Subcutaneous adipose tissue (tissue), 4 donors: Measurements from ENCODE around the gene PRDX1. TPM values are rescaled to one million over a fixed set of nuclear protein-coding genes. Genes with fewer than 3 reads are reported as not detected.

Experiments
- CTCF ChIP-seq: fragments of 450-650 bp; IDR thresholded peaks from one replicate; pipeline ENCODE4 v1.5.1; 2016; ENCODE audit warnings: low read depth, mild to moderate bottlenecking, control low read depth, antibody characterized with exemption, moderate library complexity
- total RNA-seq, 4 donors: library from RNA; depleted of rRNA; stranded (reverse); fragments of >200 nt; gene quantifications; one replicate each; pipeline ENCODE4 v1.1.0, GENCODE V29; 2016

Gene PRDX1
- total RNA-seq, 4 donors from 2014 or later = 159 to 328 (median 216) TPM

DNA sequence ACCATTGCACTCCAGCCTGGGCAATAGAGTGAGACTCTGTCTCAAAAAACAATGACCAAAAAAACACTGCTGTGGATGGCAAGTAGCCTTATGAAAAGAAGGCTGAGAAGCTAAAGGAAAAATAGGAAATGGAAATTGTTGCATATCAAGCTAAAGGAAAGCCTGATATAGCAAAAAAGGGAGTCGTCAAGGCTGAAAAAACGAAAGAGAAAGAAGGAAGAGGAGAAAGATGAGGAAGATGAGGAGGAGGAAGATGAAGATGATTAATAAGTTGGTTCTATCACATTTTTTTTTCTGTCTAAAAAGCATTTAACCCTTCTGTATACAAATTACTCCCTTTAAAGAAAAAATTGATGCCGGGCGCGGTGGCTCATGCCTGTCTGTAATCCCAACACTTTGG, 10.2 kb upstream of the PRDX1 start:
- no peak for TF ChIP-seq CTCF

DNA sequence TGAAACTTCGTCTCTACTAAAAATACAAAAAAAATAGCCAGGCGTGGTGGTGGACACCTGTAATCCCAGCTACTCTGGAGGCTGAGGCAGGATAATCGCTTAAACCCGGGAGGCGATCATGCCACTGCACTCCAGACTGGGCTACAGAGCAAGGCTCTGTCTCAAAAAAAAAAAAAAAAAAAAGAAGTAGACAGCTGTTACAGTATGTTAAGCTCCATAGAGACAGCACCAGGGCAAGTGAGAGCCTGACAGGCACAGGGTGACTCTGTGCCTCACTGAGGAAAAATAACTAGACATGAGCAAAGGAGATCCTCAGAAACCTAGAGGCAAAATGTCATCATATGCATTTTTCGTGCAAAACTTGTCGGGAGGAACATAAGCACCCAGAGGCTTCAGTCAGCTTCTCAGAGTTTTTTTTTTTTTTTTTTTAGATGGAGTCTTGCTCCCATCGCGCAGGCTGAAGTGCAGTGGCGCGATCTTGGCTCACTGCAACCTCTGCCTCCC, 9.0 kb upstream of the PRDX1 start:
- no peak for TF ChIP-seq CTCF

DNA sequence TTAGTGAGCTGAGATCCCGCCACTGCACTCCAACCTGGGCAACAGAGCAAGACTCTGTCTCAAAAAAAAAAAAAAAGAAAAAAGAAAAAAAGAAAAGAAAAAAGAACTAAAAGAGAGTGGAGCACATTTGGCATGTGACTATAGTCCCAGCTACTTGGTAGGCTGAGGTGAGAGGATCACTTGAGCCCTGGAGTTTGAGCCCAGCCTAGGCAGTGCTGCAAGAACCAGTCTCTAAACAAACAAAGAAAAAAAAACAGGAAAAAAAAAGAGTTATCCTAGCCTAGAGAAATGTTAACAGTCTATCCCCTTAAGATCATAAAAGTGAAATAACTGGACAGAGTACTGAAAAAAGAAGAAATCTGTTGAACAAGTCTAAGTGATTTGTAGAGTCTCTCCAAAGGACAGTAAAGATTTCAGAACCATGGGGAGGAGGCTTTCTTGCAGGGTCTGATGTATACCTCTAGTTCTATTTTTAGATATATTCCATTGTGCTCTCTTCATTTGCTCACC, 4.5 kb upstream of the PRDX1 start:
- TF ChIP-seq CTCF = no peak

DNA sequence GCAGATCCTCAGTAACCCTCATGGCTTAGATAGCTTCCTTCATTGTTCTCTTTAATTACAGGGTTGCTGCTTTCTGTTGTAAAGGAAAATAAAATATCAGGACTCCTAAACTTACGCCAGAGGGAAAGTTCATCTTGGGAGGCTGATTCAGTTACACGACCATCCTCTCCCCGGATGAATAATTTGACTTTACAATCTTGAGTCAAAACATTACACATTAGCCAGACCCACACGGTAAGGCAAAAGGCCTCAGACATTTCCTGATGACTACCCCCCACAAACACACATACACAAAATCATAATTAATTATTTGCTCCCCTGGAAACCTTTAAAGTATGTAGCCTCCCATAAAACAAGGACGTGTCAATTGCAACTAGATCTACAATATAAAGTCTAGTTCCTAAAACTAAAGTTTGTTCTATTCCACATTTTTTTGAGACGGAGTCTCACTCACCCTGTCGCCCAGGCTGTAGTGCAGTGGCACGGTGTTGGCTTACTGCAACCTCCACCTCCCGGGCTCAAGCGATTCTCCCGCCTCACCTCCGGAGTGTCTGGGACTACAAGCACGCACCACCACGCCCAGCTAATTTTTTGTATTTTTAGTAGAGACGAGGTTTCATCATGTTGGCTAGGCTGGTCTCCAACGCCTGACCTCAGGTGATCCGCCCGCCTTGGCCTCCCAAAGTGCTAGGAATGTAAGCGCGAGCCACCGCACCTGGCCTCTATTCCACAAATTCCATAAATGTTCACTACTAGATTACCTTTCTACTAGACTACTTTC, 830 bp upstream of the PRDX1 start:
- no peak for TF ChIP-seq CTCF

DNA sequence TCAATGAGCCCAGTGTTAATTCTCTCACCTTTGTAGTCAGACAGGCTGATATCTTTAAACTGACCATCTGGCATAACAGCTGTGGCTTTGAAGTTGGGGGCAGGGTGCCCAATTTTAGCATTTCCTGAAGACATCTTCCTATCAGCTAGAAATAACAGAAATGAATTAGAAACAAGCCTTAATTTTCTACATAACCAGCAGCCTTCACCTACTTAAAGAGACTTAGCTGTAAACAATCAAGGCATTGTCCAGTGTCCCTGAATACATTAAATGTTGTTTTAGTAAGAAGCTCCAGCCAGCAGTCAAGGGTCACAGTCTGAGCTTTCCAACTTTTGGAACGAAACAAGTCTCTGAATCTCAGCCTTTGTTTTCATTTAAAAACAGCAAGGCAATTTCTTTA, 2.8 kb downstream of the PRDX1 start:
- TF ChIP-seq CTCF = no peak

DNA sequence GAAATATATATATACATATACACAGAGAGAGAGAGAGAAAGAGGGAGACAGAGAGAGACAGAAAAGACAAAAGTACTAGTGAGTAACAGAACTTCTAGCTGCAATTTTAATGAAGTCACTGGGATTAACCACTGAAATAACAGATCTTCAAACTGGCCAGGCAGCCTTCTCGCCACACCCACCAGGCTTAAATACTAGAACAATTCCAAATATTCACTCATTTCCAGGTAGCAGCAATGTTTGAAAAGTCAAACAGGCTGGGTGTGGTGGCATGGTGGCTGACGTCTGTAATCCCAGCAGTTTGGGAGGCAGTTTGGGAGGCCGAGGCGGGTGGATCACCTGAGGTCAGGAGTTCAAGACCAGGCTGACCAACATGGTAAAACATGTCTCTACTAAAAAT, 5.2 kb downstream of the PRDX1 start:
- TF ChIP-seq CTCF = no peak

- no peak for TF ChIP-seq CTCF
Observed at GRCh38 chr1:45516036-45516435, 5.6 kb downstream of the PRDX1 start.
